WERI-Rb-1 (cell line): ENCODE measurements around the gene TRAPPC2B.

Experiments used
- DNase-seq: peaks from one replicate; pipeline ENCODE4 v3.0.0-alpha.2; 2020
- H3K27ac ChIP-seq: fragments of 250-450 bp; sonication (Bioruptor Pico); 2 replicates; pipeline ENCODE4 v1.5.1; 2020; ENCODE audit warnings: mild to moderate bottlenecking, moderate library complexity
- H3K27me3 ChIP-seq: fragments of 250-450 bp; sonication (Bioruptor Pico); 2 replicates; pipeline ENCODE4 v1.5.1; 2021; ENCODE audit warnings: mild to moderate bottlenecking, low read depth, moderate library complexity; ENCODE audit not compliant: insufficient read depth, severe bottlenecking
- H3K36me3 ChIP-seq: fragments of 250-450 bp; sonication (Bioruptor Pico); 2 replicates; pipeline ENCODE4 v1.5.1; 2020; ENCODE audit warnings: mild to moderate bottlenecking, moderate library complexity
- H3K4me3 ChIP-seq: 2 replicates; pipeline ENCODE4 v1.5.1; 2011; ENCODE audit warnings: low read depth, mild to moderate bottlenecking, control low read depth, low read length
- H3K9me3 ChIP-seq: fragments of 250-450 bp; sonication (Bioruptor Pico); 2 replicates; pipeline ENCODE4 v1.5.1; 2021; ENCODE audit warnings: mild to moderate bottlenecking, moderate library complexity; ENCODE audit not compliant: severe bottlenecking
- TF ChIP-seq, protein P1 (sequence below): IDR thresholded peaks from 2 replicates; pipeline ENCODE4 v1.5.1; 2011; ENCODE audit warnings: low read depth, mild to moderate bottlenecking, control low read depth, inconsistent platforms, low read length

The TRAPPC2B gene

DNA sequence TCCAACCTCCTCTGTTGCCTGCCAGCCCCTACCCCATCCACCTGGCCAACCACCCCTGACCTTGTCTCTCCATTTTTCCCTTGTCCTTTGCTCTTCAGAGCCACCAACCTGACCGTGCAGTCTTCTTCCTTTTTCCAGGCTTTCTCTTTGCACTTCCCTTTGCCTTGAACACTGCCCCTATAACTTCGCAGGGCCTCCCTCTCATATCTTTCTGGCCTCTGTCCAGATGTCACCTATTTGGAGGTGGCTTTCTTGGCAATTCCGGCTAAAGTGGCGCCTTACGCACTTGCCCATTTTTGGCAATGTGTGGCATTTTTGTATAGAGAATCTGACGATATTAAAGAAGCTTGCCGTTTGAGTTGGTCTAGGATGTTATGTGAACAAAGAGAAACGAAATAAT, 42.2 kb upstream of the TRAPPC2B start:
- H3K36me3 ChIP-seq = peaks cover 29% of the 10 kb centered on the region
- peak overlapping the region; percentile 93 for H3K27ac ChIP-seq
- no peak for DNase-seq

GRCh38 chr19:57321751-57322150, 41.6 kb upstream of the TRAPPC2B start:
- Histone ChIP-seq H3K27ac (no peak overlapping the region), H3K27me3 (no peaks in the 10 kb centered on the region), H3K36me3 (peaks cover 34% of the 10 kb centered on the region), H3K9me3 (no peaks in the 10 kb centered on the region), H3K4me3 (peak overlapping the region; percentile 87; the same call in 1 of the 2 replicates)
- TF ChIP-seq, protein P1, sequence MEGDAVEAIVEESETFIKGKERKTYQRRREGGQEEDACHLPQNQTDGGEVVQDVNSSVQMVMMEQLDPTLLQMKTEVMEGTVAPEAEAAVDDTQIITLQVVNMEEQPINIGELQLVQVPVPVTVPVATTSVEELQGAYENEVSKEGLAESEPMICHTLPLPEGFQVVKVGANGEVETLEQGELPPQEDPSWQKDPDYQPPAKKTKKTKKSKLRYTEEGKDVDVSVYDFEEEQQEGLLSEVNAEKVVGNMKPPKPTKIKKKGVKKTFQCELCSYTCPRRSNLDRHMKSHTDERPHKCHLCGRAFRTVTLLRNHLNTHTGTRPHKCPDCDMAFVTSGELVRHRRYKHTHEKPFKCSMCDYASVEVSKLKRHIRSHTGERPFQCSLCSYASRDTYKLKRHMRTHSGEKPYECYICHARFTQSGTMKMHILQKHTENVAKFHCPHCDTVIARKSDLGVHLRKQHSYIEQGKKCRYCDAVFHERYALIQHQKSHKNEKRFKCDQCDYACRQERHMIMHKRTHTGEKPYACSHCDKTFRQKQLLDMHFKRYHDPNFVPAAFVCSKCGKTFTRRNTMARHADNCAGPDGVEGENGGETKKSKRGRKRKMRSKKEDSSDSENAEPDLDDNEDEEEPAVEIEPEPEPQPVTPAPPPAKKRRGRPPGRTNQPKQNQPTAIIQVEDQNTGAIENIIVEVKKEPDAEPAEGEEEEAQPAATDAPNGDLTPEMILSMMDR = no peak
- no peak for DNase-seq

More for the DNA sequence above, 42.2 kb upstream of the TRAPPC2B start:
- H3K9me3 ChIP-seq = no peaks in the 10 kb centered on the region
- peak overlapping the region; percentile 87 for H3K4me3 ChIP-seq
- H3K27me3 ChIP-seq = no peaks in the 10 kb centered on the region
- TF ChIP-seq, protein P1 = no peak

- TF ChIP-seq, protein P1 = no peak
- Histone ChIP-seq H3K4me3 (no peak overlapping the region), H3K27ac (no peak overlapping the region), H3K36me3 (peaks cover 60% of the 10 kb centered on the region), H3K27me3 (no peaks in the 10 kb centered on the region), H3K9me3 (no peaks in the 10 kb centered on the region)
- DNase-seq = no peak
These were observed 38.4 kb upstream of the TRAPPC2B start for GRCh38 chr19:57324992-57325391.

- Histone ChIP-seq H3K36me3 (peaks cover 61% of the 10 kb centered on the region), H3K27me3 (no peaks in the 10 kb centered on the region), H3K27ac (no peak overlapping the region), H3K4me3 (no peak overlapping the region), H3K9me3 (no peaks in the 10 kb centered on the region)
- TF ChIP-seq, protein P1 = no peak
- DNase-seq = no peak
These were observed 35.4 kb upstream of the TRAPPC2B start for GRCh38 chr19:57327993-57328392.

GRCh38 chr19:57334191-57334590, 29.2 kb upstream of the TRAPPC2B start:
- Histone ChIP-seq H3K36me3 (peaks cover 9% of the 10 kb centered on the region), H3K27me3 (no peaks in the 10 kb centered on the region), H3K4me3 (no peak overlapping the region), H3K9me3 (no peaks in the 10 kb centered on the region), H3K27ac (no peak overlapping the region)
- TF ChIP-seq, protein P1 = no peak
- no peak for DNase-seq

- no peak overlapping the region for H3K4me3 ChIP-seq
- no peak overlapping the region for H3K27ac ChIP-seq
- H3K27me3 ChIP-seq = no peaks in the 10 kb centered on the region
- H3K36me3 ChIP-seq = no peaks in the 10 kb centered on the region
- no peaks in the 10 kb centered on the region for H3K9me3 ChIP-seq
- TF ChIP-seq, protein P1 = no peak
- no peak for DNase-seq
These were observed 24.5 kb upstream of the TRAPPC2B start for GRCh38 chr19:57338877-57339276.
